ENCODE data around the gene CEBPZ.

The CEBPZ gene

DNA sequence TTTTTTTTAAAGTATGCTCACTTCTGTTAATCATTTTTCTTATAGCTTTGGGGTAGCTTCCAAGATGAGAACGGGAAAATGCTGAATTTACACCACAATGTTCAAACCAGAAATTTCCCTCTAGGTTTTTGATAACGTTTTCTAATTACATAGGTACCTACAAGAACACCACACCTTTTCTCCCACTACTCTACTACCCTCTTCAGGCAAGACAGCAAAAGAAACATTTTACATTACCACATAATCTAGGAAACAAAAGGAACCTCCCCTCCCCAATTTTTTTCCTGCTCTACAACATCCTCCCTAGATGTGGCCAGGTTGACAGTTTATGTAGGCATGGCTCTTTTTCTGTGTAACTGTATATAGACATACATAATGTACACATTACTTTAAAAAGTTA is 32.4 kb upstream of the CEBPZ start:
- no peak overlapping the region for H3K4me3 ChIP-seq (ENCODE audit: insufficient read depth, low read length, poor library complexity, severe bottlenecking)
- no peaks in the 10 kb centered on the region; the same call in 1 of the 2 replicates for H3K79me2 ChIP-seq (ENCODE audit: insufficient read depth, low read length)
- H3K9me2 ChIP-seq (replicated peaks; ENCODE audit: insufficient read depth, low read length) = no peaks in the 10 kb centered on the region
- no peak overlapping the region for H2AFZ ChIP-seq (ENCODE audit: low read depth, low read length, severe bottlenecking)
- H3K9ac ChIP-seq (ENCODE audit: low read length) = no peak overlapping the region
- no peaks in the 10 kb centered on the region for H3K9me3 ChIP-seq (ENCODE audit: insufficient read depth, low read length)
- TF ChIP-seq, protein P1, sequence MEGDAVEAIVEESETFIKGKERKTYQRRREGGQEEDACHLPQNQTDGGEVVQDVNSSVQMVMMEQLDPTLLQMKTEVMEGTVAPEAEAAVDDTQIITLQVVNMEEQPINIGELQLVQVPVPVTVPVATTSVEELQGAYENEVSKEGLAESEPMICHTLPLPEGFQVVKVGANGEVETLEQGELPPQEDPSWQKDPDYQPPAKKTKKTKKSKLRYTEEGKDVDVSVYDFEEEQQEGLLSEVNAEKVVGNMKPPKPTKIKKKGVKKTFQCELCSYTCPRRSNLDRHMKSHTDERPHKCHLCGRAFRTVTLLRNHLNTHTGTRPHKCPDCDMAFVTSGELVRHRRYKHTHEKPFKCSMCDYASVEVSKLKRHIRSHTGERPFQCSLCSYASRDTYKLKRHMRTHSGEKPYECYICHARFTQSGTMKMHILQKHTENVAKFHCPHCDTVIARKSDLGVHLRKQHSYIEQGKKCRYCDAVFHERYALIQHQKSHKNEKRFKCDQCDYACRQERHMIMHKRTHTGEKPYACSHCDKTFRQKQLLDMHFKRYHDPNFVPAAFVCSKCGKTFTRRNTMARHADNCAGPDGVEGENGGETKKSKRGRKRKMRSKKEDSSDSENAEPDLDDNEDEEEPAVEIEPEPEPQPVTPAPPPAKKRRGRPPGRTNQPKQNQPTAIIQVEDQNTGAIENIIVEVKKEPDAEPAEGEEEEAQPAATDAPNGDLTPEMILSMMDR (IDR thresholded peaks at IDR 0.05; ENCODE audit: insufficient read depth, low read length, poor library complexity, severe bottlenecking) = no peak
- TF ChIP-seq EZH2phosphoT487 (conservative IDR thresholded peaks at IDR 0.05; ENCODE audit: low read length) = no peak
- H3K27ac ChIP-seq (ENCODE audit: low read depth, low read length) = peak overlapping the region; percentile 5; the same call in 1 of the 2 replicates
- no peaks in the 10 kb centered on the region for H3K27me3 ChIP-seq (ENCODE audit: low read length)
- H3F3A ChIP-seq (ENCODE audit: insufficient read depth) = peaks cover 52% of the 10 kb centered on the region
- no peaks in the 10 kb centered on the region for H4K20me1 ChIP-seq (ENCODE audit: low read depth, low read length)
- H3K4me2 ChIP-seq (ENCODE audit: low read depth, low read length, poor library complexity, severe bottlenecking) = no peak overlapping the region
- H3K36me3 ChIP-seq (ENCODE audit: low read length) = peaks cover 54% of the 10 kb centered on the region

DNA sequence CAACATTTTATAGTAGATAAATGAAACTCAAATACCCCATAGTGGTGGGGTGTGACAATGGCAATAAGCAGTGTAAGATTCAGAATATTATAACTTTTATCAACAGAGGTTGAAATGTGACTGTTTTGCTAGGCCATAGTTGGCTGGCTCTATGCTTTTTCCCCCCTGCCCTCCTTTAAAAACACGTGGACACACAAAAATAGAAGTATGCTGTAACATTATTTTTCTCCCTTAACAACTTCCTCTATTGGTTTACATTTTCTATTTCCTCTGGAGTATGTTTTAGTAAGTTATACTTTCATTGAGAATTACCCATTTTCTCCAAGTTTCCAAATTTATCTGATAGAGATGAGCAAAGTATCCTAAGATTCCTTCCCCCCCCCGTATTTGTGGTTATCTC is 31.1 kb upstream of the CEBPZ start:
- Histone ChIP-seq H4K20me1 (ENCODE audit: low read depth, low read length) (no peaks in the 10 kb centered on the region), H3K9ac (ENCODE audit: low read length) (no peak overlapping the region), H3K27me3 (ENCODE audit: low read length) (no peaks in the 10 kb centered on the region), H3K4me2 (ENCODE audit: low read depth, low read length, poor library complexity, severe bottlenecking) (no peak overlapping the region), H3K27ac (ENCODE audit: low read depth, low read length) (no peak overlapping the region), H3K9me2 (replicated peaks; ENCODE audit: insufficient read depth, low read length) (no peaks in the 10 kb centered on the region), H3F3A (ENCODE audit: insufficient read depth) (peaks cover 45% of the 10 kb centered on the region), H3K79me2 (ENCODE audit: insufficient read depth, low read length) (no peaks in the 10 kb centered on the region), H3K9me3 (ENCODE audit: insufficient read depth, low read length) (no peaks in the 10 kb centered on the region), H2AFZ (ENCODE audit: low read depth, low read length, severe bottlenecking) (no peak overlapping the region), H3K36me3 (ENCODE audit: low read length) (peaks cover 49% of the 10 kb centered on the region), H3K4me3 (ENCODE audit: insufficient read depth, low read length, poor library complexity, severe bottlenecking) (no peak overlapping the region)
- TF ChIP-seq, protein P1 (IDR thresholded peaks at IDR 0.05; ENCODE audit: insufficient read depth, low read length, poor library complexity, severe bottlenecking) = no peak
- no peak for TF ChIP-seq EZH2phosphoT487 (conservative IDR thresholded peaks at IDR 0.05; ENCODE audit: low read length)

DNA sequence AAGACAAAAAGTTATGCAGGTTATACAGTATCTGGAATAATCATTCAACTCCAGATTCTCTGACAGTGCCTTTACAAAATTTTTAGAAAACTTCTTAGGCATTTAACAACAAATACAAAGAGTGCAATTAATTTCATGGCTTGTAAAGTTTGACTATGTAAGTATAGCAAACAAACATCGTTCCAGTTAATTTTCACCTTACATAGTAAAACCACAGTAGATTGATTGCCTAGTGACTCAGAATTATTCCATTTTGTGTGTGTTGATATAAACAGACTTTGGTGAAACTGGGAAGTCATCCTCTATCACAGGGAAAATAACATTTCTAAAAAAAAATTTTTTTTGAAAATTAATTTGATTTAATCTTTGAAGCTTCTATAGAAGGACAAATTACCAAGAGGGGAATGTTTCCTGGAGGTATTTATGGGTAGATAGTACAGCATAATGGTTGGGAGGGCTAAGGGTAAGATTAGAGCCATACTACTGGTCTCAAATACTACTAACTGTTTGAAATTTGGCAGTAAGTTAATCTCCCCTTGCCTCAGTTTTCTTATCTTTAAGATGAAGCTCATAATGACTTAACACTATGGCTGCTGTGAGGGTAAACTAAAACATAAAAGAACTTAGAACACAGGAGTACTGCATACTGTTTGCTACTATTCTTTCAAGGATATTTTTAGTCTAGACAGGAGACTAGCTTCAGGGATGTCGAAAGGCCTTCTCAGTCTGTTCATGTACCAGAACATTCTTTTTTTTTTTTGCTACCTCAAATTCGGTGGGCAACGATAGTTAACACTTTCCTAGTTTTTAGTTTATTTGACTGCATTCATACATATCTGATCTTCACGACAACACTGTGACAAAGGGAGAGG is 19.7 kb upstream of the CEBPZ start:
- Histone ChIP-seq H3K27me3 (ENCODE audit: low read length) (no peaks in the 10 kb centered on the region), H3K4me2 (ENCODE audit: low read depth, low read length, poor library complexity, severe bottlenecking) (no peak overlapping the region), H3F3A (ENCODE audit: insufficient read depth) (peaks cover 44% of the 10 kb centered on the region), H3K36me3 (ENCODE audit: low read length) (peaks cover 63% of the 10 kb centered on the region), H3K27ac (ENCODE audit: low read depth, low read length) (no peak overlapping the region), H3K4me3 (ENCODE audit: insufficient read depth, low read length, poor library complexity, severe bottlenecking) (no peak overlapping the region), H3K9me3 (ENCODE audit: insufficient read depth, low read length) (no peaks in the 10 kb centered on the region), H3K79me2 (ENCODE audit: insufficient read depth, low read length) (no peaks in the 10 kb centered on the region), H2AFZ (ENCODE audit: low read depth, low read length, severe bottlenecking) (no peak overlapping the region), H3K9ac (ENCODE audit: low read length) (no peak overlapping the region), H4K20me1 (ENCODE audit: low read depth, low read length) (0 out of 2 replicates have a peak, but pooled peaks cover 3% of the 10 kb centered on the region), H3K9me2 (replicated peaks; ENCODE audit: insufficient read depth, low read length) (no peaks in the 10 kb centered on the region)
- TF ChIP-seq, protein P1 (IDR thresholded peaks at IDR 0.05; ENCODE audit: insufficient read depth, low read length, poor library complexity, severe bottlenecking) = no peak
- TF ChIP-seq EZH2phosphoT487 (conservative IDR thresholded peaks at IDR 0.05; ENCODE audit: low read length) = no peak

All from SU-DHL-6 (cell line).